C4-2B (cell line): ENCODE results near the gene RBPJL.

ENCODE experiments used
- H3K27ac ChIP-seq: fragments of 450-650 bp; 2 replicates; pipeline ENCODE4 v1.5.1; 2017
- CTCF ChIP-seq: fragments of 450-650 bp; conservative IDR thresholded peaks from 2 replicates; pipeline ENCODE4 v1.5.1; 2017; ENCODE audit warnings: mild to moderate bottlenecking
- ZFX ChIP-seq: fragments of 450-650 bp; IDR thresholded peaks from 2 replicates; pipeline ENCODE4 v1.6.1; 2017

The RBPJL gene

DNA sequence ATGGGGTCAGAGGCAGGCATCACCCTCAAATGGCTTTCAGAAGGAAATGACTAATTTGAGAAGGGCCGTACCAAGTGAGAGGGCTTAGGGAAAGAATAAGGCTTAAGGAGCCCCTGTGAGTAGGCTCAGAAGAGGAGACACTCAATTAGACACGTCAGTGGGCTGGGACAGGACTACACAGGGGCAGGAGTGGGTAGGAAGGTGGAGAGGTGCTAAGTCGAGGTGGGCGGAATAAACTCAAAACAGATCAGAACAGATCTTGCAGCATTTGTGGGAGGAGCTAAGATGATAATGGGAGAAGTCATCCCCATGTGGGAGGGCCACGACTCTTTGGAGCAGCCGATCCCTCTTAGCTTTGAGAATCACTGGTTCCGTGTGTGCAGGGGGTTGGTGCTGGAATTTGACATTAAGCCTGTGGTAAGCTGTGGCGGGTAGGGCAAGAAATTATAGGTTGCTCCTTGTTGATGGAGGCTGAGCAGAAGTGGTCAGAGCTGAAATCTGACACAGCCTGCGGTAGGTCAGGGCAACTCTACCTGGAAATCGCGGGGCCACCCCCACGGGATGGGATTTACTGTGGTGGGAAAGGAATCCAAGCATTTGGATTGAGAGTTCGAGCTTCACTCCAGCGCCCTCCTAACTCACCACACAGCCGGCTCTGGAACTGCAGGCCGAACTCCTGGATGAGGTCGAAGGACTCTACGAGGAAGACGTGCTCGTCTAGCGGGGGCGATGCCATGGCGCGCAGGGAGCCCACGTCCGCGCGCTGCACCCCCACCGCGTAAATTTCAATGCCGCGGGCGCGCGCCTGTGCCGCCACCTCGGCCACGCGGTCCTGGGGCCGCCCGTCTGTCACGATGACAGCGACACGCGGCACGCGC, 2.8 kb upstream of the RBPJL start:
- H3K27ac ChIP-seq = no peak overlapping the region
- TF ChIP-seq CTCF (no peak), ZFX (no peak)

GRCh38 chr20:45304464-45304999, 2.1 kb upstream of the RBPJL start:
- no peak for TF ChIP-seq CTCF
- TF ChIP-seq ZFX = no peak
- no peak overlapping the region for H3K27ac ChIP-seq

DNA sequence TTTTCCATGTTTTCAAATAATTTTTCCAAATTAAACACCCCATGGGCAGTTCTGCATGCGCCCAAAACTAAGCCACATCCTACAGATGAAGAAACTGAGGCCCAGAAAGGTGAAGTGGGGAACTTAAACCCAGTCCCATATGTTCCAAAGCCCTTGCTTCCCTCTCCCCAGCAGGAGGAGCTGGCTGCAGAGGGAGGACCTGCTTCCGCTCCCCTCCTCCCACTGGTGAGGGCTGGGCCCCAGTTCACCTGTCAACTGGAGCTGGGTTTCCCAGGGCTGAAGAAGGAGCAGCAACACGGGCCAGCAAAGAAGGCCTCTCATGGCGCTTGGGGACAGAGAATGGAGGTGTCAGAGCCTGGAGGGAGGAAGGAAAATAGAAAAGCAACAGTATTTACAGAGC, 1.4 kb upstream of the RBPJL start:
- no peak; the same call in 1 of the 2 replicates for TF ChIP-seq CTCF
- no peak for TF ChIP-seq ZFX
- no peak overlapping the region for H3K27ac ChIP-seq

GRCh38 chr20:45307076-45307640, 518 bp downstream of the RBPJL start:
- H3K27ac ChIP-seq = no peak overlapping the region
- no peak for TF ChIP-seq ZFX
- no peak for TF ChIP-seq CTCF

- TF ChIP-seq ZFX (no peak), CTCF (peak; percentile 64)
- H3K27ac ChIP-seq = no peak within 1 kb of the TSS
These were observed 1.6 kb downstream of the RBPJL start, which contains the start of gene MATN4 for GRCh38 chr20:45308117-45308778. Gene MATN4 (minus strand): TSS chr20:45308299. CDS start chr20:45305582, 2,717 bp downstream.

DNA sequence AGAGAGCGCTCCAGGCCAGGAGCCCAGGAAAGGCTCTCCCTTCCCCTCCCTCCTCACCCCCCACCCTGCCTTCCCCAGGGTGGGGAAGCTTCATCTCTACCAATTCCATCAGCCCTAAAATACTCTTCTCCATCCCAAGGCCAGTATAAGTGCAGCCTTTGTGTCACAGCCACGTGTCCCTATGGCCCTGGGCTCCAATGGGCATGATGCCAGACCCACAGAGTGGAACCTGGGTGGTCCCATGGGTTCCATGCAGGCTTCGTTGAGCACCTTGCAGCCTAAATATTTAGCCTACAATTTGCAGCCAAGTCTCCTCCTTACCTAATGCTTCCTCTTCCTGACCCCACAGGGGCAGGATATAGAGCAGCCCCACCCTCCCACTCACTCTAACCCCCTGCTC, 2.4 kb downstream of the RBPJL start:
- no peak overlapping the region for H3K27ac ChIP-seq
- TF ChIP-seq CTCF (no peak), ZFX (no peak)
